OCI-LY7 (cell line): ENCODE data around the gene CCNK.

ENCODE experiments used
- EZH2phosphoT487 ChIP-seq: fragments of 200-600 bp; sonication (generic); IDR thresholded peaks from 2 replicates; pipeline ENCODE4 v1.6.1; 2018; ENCODE audit warnings: low read depth, borderline replicate concordance, mild to moderate bottlenecking, mixed run types, antibody characterized with exemption, low read length, moderate library complexity, mixed read lengths
- TF ChIP-seq, protein P1 (sequence below): fragments of 200-600 bp; sonication (generic); conservative IDR thresholded peaks from 2 replicates; pipeline ENCODE4 v1.5.1; 2014; ENCODE audit warnings: mild to moderate bottlenecking, antibody characterized with exemption, low read length, moderate library complexity, mixed read lengths

DNA sequence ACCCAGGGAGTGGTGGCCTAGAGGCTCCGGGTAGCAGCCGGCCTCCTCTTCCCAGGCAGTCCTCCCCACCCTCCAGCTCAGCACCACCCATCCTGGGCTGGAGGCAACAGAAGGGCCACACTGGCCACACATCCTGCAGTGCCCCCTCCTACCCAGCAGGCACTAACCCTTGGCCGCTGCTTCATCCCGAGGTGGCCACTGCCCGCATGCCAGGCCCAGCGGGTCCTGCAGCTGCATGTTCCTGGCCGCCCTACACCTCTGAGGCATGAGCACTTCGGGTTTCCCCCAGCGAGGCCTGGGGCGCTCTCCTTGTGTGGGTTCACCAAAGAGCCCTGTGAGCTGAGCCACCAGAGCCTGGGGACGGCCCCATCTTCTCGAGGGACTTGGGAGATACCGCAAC, 61.4 kb downstream of the CCNK start:
- TF ChIP-seq, protein P1, sequence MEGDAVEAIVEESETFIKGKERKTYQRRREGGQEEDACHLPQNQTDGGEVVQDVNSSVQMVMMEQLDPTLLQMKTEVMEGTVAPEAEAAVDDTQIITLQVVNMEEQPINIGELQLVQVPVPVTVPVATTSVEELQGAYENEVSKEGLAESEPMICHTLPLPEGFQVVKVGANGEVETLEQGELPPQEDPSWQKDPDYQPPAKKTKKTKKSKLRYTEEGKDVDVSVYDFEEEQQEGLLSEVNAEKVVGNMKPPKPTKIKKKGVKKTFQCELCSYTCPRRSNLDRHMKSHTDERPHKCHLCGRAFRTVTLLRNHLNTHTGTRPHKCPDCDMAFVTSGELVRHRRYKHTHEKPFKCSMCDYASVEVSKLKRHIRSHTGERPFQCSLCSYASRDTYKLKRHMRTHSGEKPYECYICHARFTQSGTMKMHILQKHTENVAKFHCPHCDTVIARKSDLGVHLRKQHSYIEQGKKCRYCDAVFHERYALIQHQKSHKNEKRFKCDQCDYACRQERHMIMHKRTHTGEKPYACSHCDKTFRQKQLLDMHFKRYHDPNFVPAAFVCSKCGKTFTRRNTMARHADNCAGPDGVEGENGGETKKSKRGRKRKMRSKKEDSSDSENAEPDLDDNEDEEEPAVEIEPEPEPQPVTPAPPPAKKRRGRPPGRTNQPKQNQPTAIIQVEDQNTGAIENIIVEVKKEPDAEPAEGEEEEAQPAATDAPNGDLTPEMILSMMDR, result no peak
- TF ChIP-seq EZH2phosphoT487, result no peak
